Left lobe of liver (tissue), 2 donors: ENCODE data around the gene WSCD1. TPM values are rescaled to one million over a fixed set of nuclear protein-coding genes. Genes with fewer than 3 reads are reported as not detected.
A peak's percentile ranks its signal among the peaks of the same experiment; 100 is the strongest.

ENCODE experiments used
- ATAC-seq: fragments of 200-7000 bp; cut with Tn5 transposase; one replicate; pipeline ENCODE4 v1.9.1; 2020; ENCODE audit warnings: mild to moderate bottlenecking, moderate library complexity
- DNase-seq: peaks from one replicate; pipeline ENCODE4 v3.0.0-alpha.2; 2020; ENCODE audit warnings: low spot score
- total RNA-seq: library from RNA; stranded (reverse); gene quantifications from one replicate; pipeline ENCODE4 v1.2.1, GENCODE V29; 2021
- donor health status: DM: no; HTN: no; CAD: no; lungs with moderate emphysema.
- donor health status: DM: no; HTN: yes; CAD: no.

Gene WSCD1
- total RNA-seq, 1 donor from 2014 or later: 2.9 TPM

DNA sequence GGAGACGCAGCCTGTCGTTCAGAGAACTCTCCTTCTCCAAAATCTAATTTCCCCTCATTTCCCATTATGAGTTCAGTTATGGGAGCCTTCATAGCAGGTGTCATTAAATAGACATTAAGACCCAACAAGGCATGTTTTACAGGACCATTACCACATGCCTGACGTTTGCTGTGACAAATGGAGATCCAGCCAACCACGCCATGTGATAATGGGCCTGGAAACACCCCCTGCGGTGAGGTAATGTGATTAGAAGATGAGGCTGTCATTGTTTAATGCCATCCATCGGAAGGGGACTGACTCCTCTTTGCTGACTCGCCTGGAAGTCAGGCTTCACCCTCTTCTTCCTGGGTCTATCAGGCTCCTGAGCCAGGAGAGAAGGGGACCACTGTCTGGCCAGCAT is 76.9 kb downstream of the WSCD1 start:
- DNase-seq: no peak
- no peak for ATAC-seq

DNA sequence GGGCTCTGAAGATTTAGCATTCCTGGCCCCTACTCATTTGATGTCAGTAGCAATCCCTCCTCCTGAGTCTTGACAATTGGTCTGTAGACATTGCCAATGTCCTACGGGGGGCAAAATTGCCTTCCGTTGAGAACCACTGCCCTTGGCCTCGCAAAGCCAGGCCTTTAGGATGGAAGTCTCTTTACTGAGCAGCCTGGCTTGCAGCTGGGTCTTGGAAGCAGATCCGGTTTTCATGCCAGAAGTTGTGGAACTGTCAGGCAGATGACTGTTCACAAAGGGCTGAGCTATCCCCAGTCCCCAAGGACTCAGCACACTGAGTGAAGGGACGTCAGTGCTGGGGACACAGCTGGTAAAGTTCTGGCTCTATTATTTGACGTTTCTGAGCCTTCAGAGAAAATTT is 83.2 kb downstream of the WSCD1 start:
- no peak for DNase-seq
- no peak for ATAC-seq

DNA sequence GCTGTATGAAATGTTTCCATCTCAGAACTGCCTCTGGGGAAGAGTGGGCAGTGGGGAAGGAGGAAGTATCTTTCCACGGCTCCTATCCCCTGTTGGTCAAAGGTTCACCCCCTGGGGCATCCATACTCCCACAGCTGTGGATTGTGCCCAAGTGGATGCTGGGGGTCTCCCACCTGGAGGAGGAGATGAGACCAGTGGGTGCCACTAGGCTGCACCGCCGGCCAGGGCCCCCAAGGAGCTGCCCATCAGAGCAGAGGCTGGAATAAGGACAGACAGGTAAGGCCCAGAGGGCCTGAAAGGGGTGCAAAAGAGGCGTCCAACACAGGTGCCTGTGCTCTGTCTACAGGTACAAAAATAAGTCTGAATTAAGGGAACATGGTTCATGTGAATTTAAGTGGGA is 87.5 kb downstream of the WSCD1 start:
- no peak for ATAC-seq
- no peak for DNase-seq

DNA sequence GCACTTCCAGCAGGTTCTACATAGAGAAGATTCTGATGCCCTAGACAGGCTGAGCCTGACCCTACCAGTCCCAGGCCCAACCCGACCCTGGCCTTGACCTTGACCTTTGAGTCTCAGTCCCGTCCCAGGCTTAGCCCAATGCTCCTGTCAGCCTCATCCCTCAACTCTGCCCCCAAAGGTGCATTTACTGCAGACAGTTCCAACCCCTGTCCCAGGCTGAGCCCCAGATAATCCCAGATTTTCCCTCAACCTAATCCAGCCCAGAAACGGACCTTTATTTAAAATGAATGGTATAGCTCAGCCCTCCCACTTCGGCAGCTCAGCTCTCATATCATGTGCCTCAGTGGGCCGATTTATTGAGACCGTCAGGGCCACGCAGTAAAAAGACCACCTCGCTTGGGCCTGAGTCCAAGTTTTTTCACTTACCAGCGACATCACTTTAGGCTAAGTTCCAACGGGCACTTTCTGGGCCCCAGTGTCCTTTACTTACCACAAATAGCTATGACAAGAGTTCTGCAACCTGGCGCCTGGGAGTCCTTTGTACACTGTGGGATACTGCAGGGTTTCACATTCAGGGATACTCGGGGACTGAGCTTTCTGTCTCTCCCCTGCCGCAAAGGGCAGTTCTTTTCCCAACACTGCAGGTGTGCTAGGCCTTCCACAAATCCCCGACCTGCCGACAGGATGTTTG is 89.5 kb downstream of the WSCD1 start:
- DNase-seq: no peak
- no peak for ATAC-seq

DNA sequence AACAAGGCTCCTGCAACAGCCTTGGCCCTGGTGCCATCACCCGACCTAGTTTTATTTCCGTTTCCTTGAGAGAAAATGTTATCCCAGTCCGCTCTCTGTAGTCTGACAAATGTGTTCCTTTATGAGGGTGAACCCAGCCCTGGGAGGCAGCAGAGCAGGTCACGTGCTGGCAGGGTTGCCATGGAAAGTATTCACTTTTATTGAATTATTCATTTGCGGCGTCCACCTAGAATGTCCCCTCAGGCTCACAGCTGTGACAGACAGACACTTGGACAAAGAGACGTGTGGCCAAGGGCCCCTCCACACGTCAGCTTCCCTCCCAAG is 90.0 kb downstream of the WSCD1 start:
- no peak for ATAC-seq
- DNase-seq: no peak

DNA sequence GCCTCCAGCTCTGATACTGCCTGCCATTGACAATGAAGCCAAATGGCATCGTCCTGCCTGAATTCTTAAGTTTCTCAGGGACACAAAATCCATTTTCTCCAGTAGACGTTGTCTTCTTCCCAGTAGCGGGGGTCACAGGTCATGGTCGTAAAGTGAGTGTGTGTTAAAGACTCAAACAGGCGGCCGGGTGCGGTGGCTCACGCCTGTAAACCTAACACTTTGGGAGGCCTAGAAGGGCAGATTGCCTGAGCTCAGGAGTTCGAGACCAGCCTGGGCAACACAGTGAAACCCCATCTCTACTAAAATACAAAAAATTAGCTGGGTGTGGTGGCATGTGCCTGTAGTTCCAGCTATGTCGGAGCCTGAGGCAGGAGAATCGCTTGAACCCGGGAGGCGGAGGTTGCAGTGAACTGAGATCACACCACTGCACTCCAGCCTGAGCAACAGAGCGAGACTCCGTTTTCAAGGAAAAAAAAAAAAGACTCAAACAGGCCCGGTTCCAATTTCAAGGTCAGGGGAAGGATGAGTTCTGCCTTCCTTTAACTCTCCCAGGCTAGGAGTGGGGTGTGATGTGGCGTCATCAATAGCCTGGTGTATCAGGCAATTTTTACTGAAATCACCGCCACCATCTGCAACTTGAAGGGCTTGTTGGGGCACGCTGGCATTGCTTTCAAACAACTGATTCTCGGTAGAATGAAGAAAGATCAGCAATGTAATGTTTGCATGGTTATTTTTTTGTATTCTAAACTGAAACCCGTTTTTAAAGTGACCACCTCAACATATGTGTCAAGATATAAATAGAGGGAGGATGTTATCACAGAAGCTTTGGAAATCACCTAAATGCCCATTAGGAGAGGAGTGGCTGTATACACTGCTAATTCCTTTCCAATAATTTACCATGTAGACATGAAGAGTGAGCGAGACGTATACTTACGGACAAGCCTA is 91.0 kb downstream of the WSCD1 start:
- ATAC-seq (no peak), DNase-seq (no peak)

DNA sequence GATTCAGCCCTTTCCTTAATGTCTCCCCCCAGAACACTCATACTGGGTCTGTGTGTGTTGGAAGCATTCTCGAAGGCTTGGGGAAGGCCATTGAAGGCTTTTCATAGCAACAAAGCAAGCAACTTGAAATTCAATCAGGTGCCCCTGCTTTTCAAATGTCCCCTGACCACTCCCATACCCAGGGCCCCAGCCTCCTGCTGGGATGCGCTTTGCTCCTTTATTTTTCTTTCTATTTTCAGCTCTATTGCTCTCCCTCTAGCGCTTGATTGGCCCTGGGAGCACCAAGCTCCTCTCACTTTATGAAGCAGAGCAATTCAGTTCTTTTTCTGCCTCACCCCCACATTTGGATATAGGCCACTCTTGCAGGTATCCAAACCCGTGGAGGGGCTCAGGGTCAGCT is 92.0 kb downstream of the WSCD1 start:
- no peak for DNase-seq
- ATAC-seq: no peak

DNA sequence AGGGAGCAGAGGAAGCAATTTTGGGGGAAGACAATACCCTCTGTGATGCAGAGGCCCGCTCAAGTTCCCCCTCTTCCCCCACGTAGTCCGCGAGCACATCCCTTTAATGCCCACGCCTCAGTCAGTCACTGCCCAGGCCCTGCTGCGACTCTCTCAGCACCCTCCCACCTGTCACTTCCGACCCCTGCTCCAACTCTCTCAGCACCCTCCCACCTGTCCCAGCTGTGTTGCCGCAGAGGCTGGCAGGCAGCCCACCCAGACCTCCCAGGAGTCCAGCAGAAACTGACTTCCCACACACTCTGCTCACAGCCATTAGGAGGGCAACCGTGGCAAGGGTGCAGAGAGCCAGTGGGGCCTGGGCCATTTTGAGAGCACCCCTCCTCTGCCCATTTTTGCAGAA is 92.7 kb downstream of the WSCD1 start:
- no peak for DNase-seq
- no peak for ATAC-seq

DNA sequence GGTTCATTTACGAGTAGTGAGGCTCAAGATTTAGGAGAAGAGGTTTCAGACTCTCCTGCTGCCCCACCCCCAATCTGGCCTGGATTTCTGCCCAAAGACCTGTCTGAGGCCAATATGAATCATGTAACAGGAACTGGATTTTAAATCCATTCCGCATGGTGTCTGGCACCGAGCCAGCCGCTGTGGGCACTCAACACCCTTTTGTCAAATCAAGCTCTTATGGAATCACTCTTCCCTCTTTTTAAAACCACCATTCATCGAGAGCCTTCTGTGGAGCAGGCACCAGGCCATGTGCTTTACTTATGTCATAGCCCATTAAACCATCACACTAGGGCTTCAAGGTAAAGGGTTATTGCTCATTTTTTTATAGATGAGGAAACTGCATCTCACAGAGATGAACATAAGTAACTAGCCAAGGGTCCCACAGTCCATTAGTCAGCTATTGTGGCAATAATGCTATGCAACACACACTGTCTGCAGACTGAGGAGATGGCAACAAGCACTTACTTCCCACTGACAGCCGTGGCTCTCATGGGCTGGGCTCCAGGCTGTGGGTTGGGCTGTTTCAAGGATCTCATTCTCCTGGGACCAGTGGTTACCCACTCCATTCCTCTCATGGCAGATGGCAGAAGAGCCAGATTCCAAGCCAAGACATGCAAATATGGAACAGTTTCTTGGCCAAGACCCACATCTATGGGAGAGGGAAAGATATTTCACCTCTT is 93.6 kb downstream of the WSCD1 start:
- ATAC-seq (no peak), DNase-seq (no peak)

DNA sequence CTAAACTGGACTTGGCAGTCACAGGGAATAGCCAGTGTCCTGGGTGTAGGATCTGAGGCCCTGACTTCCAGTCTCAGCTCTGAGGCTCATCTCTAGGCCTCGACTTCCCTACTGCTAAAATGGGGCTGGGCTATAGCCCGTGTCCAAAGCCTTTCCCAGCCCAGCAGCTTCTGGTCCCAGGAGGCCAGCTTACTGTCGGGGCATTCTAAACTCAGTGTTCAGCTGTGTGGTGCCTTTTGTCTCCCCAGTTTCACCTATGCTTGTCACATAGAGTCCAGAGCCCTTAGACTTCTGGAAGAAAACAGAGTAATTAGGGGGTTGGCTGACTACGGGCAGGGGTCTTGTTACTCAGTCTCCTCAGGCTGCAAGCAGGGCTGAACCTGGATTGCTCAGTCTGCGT is 94.8 kb downstream of the WSCD1 start:
- DNase-seq (no peak), ATAC-seq (no peak)

DNA sequence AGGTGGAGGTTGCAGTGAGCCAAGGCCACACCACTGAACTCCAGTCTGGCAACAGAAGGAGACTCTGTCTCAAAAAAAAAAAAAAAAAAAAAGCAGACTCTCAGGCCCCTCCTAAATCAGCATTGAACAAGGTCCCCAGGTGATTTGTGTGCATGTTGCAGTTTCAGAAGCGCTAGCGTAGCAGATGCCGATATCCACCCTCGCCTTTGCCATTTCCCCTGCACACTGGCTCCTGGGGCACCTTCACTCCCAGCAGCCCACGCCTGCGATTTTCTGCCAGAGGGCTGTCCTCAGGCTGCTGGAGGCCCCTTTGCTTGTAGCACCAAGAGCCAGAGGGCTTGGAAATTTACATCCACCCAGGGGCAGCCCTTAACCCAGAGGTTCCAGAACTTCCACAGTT is 95.6 kb downstream of the WSCD1 start:
- DNase-seq (no peak), ATAC-seq (no peak)

DNA sequence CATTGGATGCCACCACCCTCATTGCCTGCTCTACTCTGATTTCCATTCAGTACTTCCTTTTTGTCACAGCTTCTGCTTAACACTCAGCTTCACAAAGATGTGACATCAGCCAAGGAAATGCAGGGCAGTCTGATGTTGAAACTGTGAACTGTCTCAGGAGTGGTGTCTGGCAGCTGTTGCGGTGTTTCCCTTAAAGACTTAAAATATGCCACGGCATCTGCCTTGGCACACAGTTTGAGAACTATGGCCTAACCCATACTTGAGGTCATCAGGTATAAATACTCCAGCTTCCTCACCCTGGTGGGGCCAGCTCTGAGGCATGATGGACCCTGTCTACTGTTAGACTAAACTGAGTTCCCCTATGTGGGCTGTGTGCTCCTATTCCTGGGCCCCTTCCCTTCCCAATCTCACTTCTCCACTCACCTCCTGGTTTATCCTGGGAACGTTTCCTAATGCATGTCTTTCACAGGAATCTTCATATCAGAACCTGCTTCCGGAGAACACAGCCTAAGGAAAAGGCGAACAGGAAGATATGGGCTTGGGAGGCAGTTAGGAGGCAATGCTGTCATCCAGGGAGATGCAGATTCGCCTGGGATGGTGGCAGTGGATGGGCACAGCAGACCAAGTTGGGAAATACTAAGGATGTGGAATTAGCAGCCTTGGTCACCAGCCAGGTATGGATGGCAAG is 96.5 kb downstream of the WSCD1 start:
- ATAC-seq (peak; percentile 29), DNase-seq (no peak)

DNA sequence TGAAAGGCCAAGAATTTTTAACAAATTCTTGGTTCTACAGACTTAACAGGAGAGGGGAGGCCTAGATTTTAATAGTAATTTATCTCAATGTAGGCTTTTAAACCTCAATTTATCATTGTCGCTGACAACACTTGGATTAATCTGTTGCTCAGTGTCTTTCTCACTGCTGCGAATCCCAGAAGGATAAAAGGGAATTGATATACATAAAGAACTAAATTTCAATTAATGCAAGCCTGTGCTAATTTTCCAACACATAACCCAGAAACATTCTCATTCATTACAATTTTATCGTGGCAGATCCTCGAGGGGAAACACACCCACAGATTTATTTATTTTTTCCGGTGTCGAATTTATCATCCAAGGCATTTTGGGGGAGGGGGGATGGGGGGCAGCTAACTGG is 98.1 kb downstream of the WSCD1 start:
- DNase-seq (no peak), ATAC-seq (no peak)

DNA sequence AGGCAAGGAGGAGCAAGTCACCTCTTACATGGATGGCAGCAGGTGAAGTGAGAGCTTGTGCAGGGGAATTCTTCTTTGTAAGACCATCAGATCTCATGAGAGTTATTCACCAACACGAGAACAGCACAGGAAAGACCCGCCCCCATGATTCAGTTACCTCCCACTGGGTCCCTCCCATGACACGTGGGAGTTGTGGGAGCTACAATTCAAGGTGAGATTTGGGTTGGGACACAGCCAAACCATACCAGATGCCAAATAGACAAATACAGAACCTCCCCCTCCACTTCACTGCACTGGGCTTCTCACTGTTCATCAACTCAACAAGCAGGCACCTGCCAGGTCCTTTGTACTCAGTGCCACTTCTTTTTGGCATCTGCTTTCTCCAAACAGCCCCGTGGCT is 100.2 kb downstream of the WSCD1 start:
- ATAC-seq (no peak), DNase-seq (no peak)

DNA sequence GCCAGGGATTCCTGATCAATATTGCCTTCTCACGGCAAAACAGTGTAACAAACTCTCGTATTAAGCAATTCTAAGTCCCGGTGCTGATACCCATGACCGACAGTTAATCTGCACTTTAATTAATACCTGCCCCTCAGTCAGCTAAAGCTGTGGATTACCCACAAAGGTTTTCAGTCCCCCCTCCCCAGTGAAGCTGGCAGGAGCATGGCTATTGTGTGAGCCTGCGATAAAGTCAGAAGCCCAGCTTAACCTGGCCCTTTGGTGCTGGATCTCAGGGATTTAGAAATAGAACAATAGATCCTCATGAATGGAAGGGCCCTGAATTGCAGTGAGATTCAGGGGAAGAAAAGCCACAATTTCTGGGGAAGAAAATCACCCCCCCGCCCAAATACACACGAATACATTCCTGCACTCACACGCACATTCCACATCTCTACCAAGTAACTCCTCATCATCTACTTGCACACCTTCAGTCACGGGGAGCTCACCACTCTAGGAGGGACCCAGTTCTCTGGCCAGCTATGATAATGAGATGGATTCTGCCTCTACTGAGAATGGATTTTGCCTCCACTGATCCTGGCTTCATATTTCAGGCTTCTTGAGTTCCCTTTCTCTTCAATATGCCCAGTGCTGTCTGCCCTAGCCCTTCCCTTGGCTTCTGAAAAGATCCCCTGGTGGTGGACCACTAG is 102.6 kb downstream of the WSCD1 start:
- ATAC-seq (no peak), DNase-seq (no peak)

DNA sequence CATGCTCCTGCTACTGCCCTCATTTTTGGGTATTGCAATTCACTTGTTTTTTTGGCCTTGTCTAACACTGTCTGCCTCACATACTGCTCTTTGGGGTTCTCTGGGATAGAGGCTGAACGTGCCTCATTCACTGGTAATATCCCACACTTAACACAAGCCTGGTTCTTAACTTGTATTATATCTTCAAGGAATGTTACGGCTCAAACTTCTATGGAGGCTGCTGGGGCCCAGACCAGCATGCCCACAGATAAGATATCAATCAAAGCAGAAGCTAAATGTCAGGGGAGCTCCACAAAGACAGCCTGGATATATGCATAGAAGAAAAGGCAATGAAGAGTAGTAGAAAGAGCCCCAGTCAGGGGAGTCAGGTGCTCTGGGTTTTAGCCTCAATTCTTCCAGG is 103.5 kb downstream of the WSCD1 start:
- no peak for ATAC-seq
- no peak for DNase-seq
